Stimulated activated naive CD4-positive, alpha-beta T cell treated with Interleukin-2 at 50 U/mL for 16 hours (primary cell): Measurements from ENCODE around the gene NDUFAF3.

Experiments used
- DNase-seq: peaks from one replicate; lab custom pipeline; 2025; lab: John Stamatoyannopoulos, UW

Gene NDUFAF3, protein sequence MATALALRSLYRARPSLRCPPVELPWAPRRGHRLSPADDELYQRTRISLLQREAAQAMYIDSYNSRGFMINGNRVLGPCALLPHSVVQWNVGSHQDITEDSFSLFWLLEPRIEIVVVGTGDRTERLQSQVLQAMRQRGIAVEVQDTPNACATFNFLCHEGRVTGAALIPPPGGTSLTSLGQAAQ

DNA sequence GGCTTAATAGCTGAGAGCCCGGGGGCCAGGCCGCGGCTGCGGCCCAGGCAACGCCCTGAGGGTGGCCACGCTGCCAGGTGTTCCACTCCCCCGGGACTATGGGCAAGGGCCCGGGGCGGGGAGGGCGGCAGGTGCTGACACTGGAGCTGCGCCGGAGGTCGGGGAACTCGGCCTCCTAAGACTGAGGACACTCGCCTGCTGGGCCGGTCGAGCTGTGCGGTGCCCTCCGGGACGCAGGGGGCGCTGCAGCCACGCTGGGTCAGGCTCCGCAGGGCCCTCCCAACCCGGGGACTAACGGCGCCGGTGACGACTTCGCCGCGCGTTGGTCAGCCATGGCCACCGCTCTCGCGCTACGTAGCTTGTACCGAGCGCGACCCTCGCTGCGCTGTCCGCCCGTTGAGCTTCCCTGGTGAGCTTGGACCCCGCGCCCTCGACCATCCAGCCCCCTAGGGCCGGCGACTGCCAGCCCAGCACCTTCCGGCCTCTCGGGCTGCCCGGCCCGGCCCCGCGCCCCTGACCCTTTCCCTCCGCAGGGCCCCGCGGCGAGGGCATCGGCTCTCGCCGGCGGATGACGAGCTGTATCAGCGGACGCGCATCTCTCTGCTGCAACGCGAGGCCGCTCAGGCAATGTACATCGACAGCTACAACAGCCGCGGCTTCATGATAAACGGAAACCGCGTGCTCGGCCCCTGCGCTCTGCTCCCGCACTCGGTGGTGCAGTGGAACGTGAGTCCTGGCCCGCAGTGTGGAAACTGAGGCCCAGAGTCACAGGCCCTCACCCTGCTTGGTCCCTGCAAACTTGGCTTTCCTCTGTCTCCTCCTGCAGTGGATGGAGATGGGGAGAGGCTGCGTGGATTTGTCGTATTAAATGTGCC lies at the start of gene NDUFAF3:
Gene NDUFAF3 (plus strand): TSS at position 309 of the 875 bp plus-strand sequence. CDS start 24 bp downstream, at position 333.
- DNase-seq: peak; percentile 91

DNA sequence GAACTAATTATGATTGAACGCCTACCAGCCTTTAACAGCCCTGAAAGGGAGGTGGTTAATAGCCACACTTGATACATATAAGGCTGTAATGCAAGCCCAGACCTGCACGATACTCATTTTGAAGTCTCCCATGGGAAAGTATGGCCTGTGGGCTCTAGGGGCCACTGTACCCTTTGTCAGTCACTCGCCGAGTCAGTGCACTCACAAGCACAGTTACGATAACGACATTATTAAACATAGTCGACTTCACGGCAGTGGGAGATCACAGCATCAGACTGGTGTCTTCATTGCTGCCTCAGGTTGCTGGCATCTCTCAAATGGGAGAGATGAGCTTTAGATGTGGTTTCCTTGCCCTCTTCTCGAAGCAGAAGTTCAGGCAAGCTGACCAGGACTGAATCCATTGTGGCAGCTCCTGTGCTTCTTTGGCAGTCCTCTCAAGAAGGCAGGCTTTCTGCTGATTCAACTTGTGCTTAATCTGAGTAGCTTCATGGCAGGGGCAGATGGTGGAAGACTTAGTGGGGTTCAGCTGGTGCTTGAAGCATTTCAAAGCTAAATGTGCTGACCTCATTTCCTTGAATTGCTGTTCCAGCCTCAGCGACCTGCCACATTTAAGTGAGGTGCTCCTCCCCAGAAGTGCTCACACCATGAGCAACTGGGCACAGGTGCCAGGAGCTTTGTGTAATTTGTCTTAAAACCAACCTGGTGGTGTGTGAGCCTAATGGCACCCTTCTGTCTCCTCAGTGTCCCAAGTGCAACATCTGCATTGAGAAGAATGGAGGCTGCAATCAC lies 47.7 kb upstream of the NDUFAF3 start:
- no peak for DNase-seq

DNA sequence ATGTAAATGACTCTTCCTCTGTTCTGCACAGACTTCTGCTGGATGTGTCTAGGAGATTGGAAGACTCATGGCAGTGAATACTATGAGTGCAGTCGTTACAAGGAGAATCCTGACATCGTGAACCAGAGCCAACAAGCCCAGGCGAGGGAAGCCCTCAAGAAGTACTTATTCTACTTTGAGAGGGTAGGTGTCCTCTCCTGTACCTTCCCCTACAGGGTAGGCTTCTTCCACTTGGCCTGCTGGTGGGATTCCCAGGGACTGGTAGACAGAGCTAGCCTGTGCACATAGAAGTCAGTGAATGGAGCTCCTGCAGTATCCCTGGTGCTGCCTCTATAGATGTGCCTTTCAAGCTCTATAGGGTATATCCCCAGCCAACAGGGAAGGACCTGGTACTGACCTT lies 42.5 kb upstream of the NDUFAF3 start:
- DNase-seq: no peak

DNA sequence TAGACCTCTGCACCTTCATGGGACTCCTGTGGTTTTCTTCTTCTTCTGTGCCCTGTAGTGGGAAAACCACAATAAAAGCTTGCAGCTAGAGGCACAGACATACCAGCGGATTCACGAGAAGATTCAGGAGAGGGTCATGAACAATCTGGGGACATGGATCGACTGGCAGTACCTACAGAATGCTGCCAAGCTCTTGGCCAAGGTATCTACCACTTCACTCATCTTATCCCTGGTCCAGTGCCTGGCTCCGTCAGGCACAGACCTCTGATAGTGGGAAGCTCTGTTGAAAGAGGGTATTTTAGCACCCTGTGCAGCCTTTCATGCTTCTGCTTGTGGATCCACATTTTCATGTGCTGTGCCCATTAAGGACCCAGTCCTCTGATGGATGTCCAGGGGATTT lies 41.6 kb upstream of the NDUFAF3 start:
- no peak for DNase-seq

DNA sequence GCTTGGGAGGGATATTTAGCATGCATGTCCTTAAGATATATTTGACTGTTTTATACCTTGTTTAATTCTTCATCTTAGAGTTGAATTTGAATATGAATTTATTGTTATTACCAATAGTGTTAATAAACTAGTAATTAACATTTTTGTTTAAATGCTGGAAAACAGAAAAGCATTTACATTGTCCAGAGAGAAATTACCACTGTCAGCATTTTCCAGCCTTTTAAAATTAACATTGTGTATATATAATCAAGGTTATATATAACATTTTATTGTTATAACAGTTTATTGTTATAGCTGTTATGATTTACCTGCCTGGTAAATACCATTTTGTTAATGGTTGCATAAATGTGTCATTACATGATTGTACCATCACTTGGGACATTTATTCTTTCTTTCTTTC lies 39.9 kb upstream of the NDUFAF3 start:
- DNase-seq: no peak

DNA sequence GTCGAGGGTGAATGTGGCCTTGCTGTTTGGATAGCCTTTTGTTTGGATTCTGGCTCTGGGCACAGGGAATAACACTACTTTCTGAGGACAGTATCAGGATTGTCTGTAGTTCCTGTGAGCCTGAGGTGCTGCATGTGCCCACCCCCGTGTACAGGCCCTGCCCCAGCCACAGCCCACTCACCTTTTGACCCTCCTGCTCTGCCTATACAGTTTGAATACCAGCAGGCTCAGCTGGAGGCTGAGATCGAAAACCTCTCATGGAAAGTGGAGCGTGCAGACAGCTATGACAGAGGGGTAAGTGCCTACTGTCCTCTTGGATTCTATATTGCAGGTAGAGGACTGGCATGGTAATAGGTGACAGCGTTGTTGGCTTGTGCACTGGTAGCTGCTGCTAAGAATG lies 39.2 kb upstream of the NDUFAF3 start:
- no peak for DNase-seq

DNA sequence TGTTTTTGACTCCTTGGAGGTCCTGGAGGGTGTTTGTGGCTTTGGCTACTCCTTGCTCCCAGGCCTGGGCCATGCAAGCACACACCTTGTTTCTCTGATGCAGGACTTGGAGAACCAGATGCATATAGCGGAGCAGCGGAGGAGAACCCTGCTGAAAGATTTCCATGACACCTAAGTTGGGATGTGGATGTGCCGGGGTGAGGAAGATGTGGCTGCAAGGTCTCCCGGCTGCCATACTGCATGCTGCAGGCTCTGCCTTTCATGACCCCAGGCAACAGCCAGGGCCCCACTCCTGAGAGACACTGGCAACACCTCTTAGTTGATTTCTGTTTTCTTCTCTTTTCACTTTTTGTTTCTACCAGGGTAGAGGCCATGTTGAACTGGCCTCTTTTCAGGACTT lies 38.8 kb upstream of the NDUFAF3 start:
- no peak for DNase-seq

DNA sequence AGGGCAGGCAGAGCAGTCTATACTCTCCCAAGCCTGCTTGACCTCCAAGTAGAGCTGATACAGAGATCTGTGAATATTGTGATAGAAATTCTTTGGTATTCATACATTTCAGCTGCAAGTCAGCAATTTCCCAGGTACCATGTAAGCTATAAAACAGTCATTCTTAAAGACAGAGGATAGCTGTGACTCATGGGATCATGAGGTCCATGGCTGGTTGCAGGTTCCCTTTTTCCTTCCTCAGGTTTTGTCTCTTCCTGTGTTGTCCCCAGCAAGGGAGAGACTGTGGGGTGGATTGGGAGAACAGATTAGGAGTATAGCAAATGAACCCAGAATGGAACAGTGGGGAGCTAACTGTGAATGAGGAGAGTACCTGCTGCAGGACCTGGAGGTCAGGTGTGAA lies 37.3 kb upstream of the NDUFAF3 start:
- no peak for DNase-seq

DNA sequence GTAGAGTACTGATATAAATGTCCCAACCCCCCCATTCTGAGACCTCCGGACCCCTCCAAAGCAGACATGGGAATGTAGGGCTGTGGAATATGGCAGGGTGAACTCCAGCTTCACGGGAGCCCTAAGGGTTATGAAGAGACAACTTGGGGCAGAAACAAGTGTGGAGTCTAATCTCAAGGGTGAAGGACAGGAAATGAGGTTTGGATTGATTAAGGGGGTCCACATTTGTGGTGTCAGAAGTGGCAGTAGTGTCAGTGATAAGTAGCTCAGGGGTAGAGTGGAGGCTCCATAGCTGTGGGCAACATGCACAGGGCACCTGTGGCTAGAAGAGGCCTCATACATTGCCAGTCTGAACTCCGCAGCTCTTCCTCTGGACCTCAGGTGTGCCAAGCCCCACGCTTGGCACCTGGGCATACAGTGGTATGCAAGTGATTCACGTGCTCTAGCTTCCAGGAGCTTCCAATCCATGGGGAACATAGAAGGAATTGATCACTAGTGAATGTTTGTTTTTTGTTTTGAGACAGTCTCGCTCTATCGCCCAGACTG lies 36.0 kb upstream of the NDUFAF3 start:
- DNase-seq: no peak

DNA sequence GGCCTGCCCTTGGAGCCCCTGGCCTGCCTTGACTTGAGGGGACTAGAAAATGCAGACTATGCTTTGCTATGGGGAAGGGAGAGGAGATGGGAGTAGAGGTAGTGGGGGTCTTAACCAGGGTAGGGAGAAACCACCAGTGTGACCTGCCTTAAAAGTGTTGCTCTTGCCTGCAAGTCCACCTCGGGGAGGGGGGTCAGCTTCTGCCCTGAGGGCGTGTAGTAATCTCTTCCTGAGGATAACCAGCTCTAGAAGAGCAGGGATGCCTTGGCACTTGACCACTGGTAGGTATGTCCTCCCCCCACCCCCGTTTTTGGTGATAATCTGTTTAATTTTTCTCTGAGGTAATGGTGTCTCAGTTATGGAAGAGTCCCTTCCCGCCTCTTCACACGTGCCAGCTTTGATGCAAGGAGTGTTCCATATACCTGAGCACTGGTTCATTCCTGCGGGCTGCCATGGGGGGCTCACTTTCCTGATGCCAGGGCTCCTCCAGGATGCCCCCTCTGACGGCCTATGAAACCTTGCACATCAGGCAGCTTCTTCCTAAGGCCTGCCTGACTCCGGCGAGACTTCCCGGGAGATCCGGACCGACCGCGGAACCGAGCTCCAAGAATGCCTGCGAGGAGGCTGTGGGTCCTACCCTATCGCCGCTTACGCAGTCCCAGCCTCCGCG lies 32.7 kb upstream of the NDUFAF3 start:
- no peak for DNase-seq

DNA sequence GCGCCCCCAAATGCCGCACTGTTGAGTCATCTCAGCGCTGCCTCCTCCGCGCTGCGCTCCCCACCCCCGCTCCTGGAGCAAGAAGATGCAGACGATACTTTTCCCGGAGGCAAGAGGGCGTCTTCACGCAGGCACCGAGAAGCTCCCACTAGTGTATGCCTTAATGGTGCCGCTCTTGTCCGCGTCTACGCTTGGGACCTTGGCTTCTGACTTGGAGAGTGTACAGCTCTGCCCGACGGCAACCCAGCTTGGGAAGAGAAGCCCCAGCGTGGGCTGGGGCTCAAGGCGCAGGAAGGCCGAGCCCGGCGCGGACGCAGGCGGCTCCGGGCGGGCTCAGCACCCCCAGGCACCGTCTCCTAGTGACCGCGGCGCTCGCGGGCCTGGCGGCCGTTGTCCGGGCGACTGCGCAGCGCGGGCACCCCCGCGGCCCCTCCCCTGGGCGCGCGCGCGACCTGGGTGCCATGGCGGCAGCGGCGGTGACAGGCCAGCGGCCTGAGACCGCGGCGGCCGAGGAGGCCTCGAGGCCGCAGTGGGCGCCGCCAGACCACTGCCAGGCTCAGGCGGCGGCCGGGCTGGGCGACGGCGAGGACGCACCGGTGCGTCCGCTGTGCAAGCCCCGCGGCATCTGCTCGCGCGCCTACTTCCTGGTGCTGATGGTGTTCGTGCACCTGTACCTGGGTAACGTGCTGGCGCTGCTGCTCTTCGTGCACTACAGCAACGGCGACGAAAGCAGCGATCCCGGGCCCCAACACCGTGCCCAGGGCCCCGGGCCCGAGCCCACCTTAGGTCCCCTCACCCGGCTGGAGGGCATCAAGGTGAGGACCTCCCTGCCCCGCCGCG lies 31.9 kb upstream of the NDUFAF3 start, which contains the start of gene P4HTM:
Gene P4HTM (plus strand): TSS at position 446 of the 840 bp plus-strand sequence. CDS start 16 bp downstream, at position 462.
- peak; percentile 80 for DNase-seq

DNA sequence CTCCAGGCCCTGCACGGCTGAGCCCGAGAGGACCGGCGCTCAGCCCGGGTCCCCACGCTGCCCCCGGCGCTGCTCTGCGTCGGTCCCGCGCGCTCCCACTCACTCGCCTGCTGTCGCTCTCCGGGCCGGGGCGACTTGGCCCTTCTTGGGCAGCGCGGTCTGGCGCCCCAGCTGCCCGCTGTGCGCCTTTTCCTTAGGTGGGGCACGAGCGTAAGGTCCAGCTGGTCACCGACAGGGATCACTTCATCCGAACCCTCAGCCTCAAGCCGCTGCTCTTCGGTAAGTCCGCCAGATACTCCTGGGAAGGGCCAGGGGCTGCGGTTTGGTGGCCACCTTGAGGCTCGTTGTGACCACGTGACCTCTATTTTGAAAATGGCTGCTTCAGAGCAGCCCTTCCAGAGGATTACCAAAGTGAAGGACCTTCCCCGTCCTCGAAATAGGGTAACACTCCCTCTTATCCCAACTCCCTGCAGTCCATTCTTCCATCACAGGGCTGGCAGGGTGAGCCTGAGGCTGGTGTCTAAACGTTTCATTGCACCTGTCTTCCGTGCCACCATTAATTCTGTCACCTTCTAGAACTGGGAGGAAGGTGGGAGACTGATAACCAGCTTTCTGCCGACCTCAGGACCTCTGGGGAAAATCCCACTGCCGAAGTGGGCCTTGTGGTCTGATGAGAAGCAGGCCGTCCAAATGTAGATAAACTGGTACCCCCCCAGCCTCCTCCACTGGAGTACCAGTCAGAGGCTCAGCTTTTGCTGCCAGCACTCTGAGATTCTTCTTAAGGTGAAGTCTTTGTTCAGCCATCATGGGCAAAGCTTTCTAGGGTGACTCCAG lies 31.1 kb upstream of the NDUFAF3 start:
- peak; percentile 13 for DNase-seq

DNA sequence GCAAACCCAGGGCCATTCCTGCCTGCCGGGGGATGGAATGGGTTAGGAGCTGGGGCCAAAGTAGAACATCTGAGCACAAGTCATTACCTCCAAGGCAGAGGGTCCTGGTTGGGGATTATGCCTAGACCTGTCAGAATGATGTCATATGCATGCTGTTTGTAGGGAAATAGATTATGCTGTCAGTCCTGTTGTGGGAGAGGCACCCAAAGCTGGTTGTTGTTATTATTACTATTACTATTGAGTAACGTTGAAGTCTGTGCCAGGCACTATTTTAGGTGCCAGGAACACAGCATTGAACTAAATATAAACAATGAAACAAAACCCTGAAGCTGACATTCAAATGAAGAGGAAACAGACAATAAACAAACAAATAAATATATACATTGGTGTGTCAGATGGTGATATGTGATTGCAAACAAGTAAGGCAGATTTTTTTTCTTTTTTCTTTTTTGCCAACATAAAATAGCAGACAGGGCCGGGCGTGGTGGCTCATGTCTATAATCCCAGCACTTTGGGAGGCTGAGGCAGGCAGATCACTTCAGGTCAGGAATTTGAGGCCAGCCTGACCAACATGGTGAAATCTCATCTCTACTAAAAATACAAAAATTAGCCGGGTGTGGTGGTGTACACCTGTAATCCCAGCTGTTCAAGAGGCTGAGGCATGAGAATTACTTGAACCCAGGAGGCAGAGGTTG lies 29.9 kb upstream of the NDUFAF3 start:
- DNase-seq: no peak

DNA sequence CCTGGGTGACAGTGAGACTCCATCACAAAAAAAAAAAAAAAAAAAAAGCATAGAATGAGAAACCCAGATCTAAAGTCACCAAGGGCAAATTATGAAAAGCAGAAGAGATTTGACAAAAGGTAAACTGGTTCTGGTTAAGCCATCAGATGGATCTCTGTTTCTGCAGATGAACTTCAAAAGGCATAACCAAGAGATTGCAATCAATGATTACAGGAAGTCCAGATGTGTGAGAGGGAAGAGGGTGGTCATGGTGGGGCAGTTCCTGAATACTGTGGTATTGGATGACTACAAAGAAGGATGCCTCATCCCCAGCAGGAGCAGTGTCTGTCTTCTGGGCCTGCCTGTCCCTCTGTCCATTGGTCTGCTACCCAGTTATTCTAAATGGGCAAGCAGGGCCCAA lies 28.1 kb upstream of the NDUFAF3 start:
- DNase-seq: no peak

DNA sequence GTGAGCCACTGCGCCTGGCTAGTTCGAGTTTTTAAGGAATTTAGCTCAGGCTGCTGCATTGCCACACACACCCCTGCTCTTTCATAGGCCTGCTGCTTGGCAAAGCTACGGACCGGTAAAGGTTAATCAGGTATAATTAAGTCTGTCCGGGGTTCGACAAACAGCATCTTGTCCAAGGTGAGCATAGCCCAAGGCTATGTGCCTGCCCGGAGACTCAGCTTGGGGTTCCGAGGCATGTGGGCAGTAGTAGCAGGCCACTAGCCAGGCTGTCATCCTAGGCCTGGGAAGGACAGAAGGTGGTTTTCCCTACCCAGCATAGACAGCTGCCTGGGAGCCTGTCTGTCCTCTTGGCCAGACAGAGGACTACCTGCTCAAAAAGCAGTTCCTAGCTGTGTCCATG lies 25.3 kb upstream of the NDUFAF3 start:
- DNase-seq: no peak

DNA sequence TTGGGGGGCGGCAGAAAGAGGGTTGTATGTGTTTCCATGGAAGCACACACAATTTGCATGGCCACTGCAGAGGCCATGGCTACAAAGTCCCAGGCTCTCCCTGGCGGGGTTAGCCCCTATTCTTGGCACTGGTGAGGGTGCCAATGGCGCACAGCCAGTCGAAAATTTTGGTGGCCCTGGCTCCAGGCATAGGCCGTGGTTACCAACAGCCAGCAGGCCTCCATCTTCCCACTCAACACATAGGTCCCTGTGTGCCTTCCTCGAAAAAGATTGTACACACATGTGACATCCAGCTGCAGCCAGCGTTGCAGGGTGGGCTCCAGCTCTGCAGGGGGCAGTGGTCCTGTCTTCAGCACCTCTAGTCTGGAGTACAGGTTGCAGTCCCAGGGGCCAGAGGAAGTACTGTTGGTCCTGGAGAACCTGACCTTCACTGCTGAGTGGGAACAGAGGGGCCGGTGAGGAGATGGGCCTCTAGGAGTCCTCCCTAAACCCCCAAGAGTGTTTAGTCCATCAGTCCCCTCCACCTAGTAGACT lies 24.8 kb upstream of the NDUFAF3 start:
- no peak for DNase-seq

DNA sequence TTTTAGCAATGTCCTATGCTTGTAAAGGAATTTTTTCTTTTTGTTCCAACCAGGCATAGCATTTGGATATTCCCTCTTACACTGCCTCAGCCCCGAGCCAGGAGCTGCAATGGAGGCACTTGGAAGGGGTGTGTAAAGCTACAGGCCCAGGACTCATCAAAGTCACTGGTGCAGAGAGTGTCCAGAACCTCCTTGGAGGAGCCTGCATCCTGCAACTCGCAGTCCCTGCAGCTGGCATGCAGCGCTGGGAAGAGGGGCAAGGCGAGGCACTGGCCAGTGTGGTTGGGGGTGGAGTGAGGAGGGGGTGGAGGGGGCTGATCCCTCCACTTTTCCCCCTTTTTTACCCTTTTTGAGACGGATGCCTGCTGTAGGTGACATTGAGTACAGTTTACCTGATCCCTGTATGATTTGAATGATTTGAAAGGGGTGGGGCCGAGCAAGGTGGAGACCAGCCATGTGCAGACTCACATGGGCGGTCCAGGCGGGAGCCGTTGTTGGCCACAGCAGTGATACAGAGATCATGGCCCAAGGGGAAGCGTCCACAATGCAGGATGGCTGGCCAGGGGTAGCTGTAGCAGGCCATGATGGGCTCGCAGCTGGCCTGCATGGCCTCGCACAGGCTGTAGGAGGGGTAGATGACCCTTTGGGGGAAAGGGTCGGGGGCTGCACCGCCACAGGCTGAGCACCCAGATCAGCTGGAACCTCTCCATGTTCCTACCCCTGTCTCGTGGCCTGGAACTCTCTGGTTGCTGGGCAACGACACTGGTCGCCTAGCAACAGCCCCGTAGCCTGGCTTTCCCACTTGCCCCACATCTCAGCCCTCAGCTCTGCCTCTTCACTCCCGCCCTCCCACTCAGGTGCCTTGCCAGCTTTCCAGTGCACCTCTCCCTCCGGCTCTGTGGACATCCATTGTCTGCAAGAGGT lies 23.9 kb upstream of the NDUFAF3 start:
- no peak for DNase-seq
